Stimulated activated CD4-positive, alpha-beta T cell treated with anti-CD3 and anti-CD28 coated beads, TNF-alpha, amount 100 ng/mL, for 48 hours (primary cell): ENCODE results near the gene CIPC.

ENCODE experiments used
- DNase-seq, 3 donors: peaks; one replicate each; pipeline ENCODE4 v3.0.0-alpha.2; 2020; ENCODE audit warnings: low read depth in 3 of 3

The CIPC gene

DNA sequence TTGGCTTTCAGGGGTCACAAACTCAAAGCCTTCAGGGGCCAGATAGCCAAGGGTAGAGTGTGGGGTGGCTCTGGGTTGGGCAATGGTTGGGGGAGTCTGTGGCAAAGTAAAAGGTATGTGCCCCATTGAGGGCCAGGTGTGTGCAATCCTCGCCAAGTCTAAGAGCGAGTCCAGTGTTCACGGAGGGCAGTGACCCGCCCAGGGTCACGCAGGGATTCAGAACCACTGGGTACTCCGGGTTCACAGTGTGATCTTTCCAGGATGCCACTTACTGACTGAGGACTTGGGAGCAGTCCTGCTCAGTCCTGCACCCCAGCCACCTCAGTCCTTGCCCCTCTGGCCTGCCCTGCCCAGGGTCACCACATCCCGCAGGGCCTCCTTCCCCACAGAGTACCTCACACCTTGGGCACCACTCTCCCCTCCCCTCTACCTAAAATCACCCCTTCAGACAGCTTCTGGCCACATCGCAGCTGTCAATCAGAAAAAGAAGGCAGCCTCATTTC is 27.8 kb downstream of the CIPC start:
- DNase-seq: no peak

GRCh38 chr14:77126461-77126990 is 28.5 kb downstream of the CIPC start:
- no peak for DNase-seq

GRCh38 chr14:77128414-77128891 is 30.4 kb downstream of the CIPC start:
- DNase-seq: no peak

- no peak for DNase-seq
Observed at GRCh38 chr14:77130386-77130785, 32.3 kb downstream of the CIPC start.

DNA sequence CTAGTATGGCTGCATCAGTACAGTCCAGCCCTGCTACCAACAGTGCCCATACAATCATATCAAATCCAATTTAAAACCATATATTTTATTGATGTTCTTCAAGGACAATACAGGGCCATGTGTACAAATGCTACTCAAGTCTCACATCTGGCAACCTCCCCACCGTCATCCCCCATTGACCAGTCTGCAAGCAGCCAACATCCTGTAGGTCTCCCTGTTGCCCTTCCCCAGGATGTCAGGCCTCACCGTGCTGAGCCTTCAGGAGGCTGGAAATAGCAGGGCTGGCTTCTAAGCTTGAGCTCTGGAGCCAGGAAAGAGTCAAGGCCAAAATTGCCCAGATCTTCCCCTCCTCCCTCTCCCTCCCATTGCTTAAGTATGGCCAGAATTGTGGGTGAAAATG is 33.1 kb downstream of the CIPC start:
- no peak for DNase-seq

DNA sequence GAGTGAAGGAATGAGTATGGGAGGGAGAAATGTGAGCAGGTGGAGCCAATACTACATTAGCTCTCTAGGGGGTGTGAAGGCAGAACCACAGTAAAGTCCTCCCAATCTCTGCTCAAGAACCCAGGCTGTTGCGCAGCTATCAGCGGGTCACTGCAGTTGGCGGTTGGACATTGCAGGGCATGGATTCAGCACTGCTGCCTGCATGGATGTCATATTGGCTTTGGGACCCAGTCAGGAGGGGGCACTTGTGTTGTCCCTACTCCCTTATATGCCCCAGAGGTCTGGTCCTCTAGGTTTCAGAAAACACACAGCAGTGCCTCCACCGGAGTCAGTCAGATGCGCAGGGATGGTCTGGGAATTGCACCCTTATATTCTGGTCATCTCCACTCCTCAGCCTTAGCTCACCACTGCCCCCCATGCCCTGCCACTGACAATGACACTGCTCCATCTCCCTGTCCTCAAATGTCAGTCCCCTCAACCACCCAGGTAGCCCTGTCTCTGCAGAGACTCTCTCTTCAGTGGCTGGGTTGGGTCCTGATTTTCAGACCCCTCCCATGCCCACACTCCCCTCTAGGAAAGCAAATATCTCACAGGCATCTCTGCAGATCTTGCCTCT is 33.9 kb downstream of the CIPC start:
- DNase-seq: no peak

GRCh38 chr14:77133720-77134338 is 35.8 kb downstream of the CIPC start:
- DNase-seq: peak; percentile 27 to 68 (median 38)

DNA sequence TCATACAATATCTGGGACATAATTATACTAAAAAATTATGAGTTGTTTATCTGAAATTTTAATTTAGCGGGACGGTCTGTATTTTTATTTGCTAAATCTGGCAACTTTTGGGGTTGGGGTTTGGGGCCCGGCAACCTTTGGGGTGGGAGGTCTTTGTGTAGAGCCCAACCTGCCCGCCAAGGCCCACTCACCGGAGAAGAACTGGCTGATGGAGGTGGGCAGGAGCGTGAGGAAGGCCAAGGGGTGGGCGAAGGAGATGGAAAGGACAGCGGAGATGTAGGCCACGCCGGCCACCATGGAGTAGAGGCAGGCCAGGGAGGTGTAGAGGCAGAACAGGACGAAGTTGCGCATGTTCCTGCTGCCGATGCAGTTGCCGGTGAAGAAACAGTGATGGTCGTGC is 41.0 kb downstream of the CIPC start:
- no peak for DNase-seq

GRCh38 chr14:77139540-77140358 is 41.7 kb downstream of the CIPC start:
- DNase-seq: peak; percentile 20 to 54 (median 35)

- DNase-seq: no peak
Observed at GRCh38 chr14:77140359-77141213, 42.5 kb downstream of the CIPC start.

GRCh38 chr14:77141214-77142004 is 43.4 kb downstream of the CIPC start, which contains the start of gene ZDHHC22:
TSS of gene ZDHHC22 (minus strand) at chr14:77141791. CDS start at chr14:77139738, 2,053 bp downstream.
- no peak for DNase-seq

- no peak for DNase-seq
Observed at GRCh38 chr14:77142005-77142800, 44.1 kb downstream of the CIPC start.

DNA sequence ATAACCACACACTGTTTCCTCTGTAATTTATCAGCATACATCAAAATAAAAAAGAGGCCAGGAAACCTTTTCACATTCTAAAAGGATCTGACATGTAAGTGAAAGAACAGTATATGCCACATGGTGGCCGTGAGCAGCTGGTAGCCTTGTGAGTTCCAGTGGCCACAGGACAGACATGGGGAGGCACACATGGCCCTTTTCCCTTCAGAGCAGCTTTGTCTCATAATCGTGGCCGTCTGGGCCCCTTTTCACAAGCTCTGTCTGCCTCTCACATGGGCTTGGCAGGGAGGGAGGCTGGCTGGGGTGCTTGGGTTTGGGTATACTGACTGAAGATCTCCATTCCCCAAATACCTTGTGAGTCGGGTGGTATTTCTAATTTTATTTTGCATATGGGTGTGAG is 45.0 kb downstream of the CIPC start:
- DNase-seq: no peak

- DNase-seq: no peak
Observed at GRCh38 chr14:77144412-77145115, 46.5 kb downstream of the CIPC start.

GRCh38 chr14:77145975-77146740 is 48.1 kb downstream of the CIPC start:
- DNase-seq: no peak

- DNase-seq: no peak
Observed at GRCh38 chr14:77148510-77149231, 50.6 kb downstream of the CIPC start.

- no peak for DNase-seq
Observed at GRCh38 chr14:77151245-77151644, 53.2 kb downstream of the CIPC start.
